CD4-positive, CD25-positive, alpha-beta regulatory T cell (primary cell): ENCODE results near the gene TSPAN31. TPM values are rescaled to one million over a fixed set of nuclear protein-coding genes. Genes with fewer than 3 reads are reported as not detected.
A peak's percentile ranks its signal among the peaks of the same experiment; 100 is the strongest.

ENCODE experiments used
- ATAC-seq, 2 donors: fragments of 150-1000 bp; cut with Tn5 transposase; one replicate each; pipeline ENCODE4 v1.10.0; 2021; ENCODE audit warnings: low read depth in 2 of 2, moderate number of reproducible peaks in 2 of 2, moderate library complexity in 1 of 2
- DNase-seq, 3 donors: peaks; one replicate each; pipeline versions ENCODE4 v3.0.0 to v3.0.0-alpha.2; 2012 to 2022; ENCODE audit warnings: mixed read lengths in 1 of 3
- H3K27ac ChIP-seq: one replicate; pipeline ENCODE4 v1.7.0; 2013; ENCODE audit warnings: mild to moderate bottlenecking, low read length; ENCODE audit not compliant: insufficient read depth, poor library complexity, severe bottlenecking
- H3K27me3 ChIP-seq: one replicate; pipeline ENCODE4 v1.7.0; 2013; ENCODE audit warnings: low read length; ENCODE audit not compliant: control insufficient read depth, insufficient read depth
- H3K36me3 ChIP-seq: one replicate; pipeline ENCODE4 v1.7.0; 2013; ENCODE audit warnings: mild to moderate bottlenecking, low read length, moderate library complexity; ENCODE audit not compliant: control insufficient read depth, insufficient read depth
- H3K4me1 ChIP-seq: 2 replicates; pipeline ENCODE4 v1.7.0; 2013; ENCODE audit warnings: mild to moderate bottlenecking, low read length; ENCODE audit not compliant: insufficient read depth, control insufficient read depth, poor library complexity, severe bottlenecking
- H3K4me3 ChIP-seq: one replicate; pipeline ENCODE4 v1.7.0; 2013; ENCODE audit warnings: low read depth, mild to moderate bottlenecking, low read length, moderate library complexity
- H3K9me3 ChIP-seq, 2 experiments: 1 replicate in 1 of 2; 2 replicates in 1 of 2; pipeline ENCODE4 v1.7.0; 2013; ENCODE audit warnings: low read length in 2 of 2, mild to moderate bottlenecking in 1 of 2, moderate library complexity in 1 of 2; ENCODE audit not compliant: control insufficient read depth in 2 of 2
- H3K27ac Mint-ChIP-seq, 3 donors: one replicate each; pipeline ENCODE4 v1.8.0; 2020 to 2022; ENCODE audit warnings: mild to moderate bottlenecking in 3 of 3, mixed read lengths in 3 of 3, moderate library complexity in 2 of 3
- H3K27me3 Mint-ChIP-seq: one replicate; pipeline ENCODE4 v1.8.0; 2022; ENCODE audit warnings: mild to moderate bottlenecking, mixed read lengths
- H3K36me3 Mint-ChIP-seq: one replicate; pipeline ENCODE4 v1.8.0; 2020; ENCODE audit warnings: mixed read lengths
- H3K4me1 Mint-ChIP-seq, 4 donors: one replicate each; pipeline ENCODE4 v1.8.0; 2020 to 2022; ENCODE audit warnings: mixed read lengths in 4 of 4, mild to moderate bottlenecking in 1 of 4
- H3K4me3 Mint-ChIP-seq, 4 donors: one replicate each; pipeline ENCODE4 v1.8.0; 2020 to 2022; ENCODE audit warnings: mild to moderate bottlenecking in 4 of 4, mixed read lengths in 4 of 4, moderate library complexity in 3 of 4
- H3K9me3 Mint-ChIP-seq, 7 donors: one replicate each; pipeline ENCODE4 v1.8.0; 2020 to 2022; ENCODE audit warnings: mixed read lengths in 7 of 7, mild to moderate bottlenecking in 3 of 7, moderate library complexity in 2 of 7
- polyA plus RNA-seq, 4 donors: library from polyadenylated mRNA; unstranded; fragments of 300-500 nt; fragmentation: Illumina TruSeq; gene quantifications; one replicate each; pipeline ENCODE4 v1.2.3, GENCODE V29; 2021
- total RNA-seq: library from RNA; stranded (reverse); gene quantifications from one replicate; pipeline ENCODE4 v1.2.3, GENCODE V29; 2022

TSPAN31 gene
- total and polyA plus RNA-seq, 5 donors from 2014 or later = 8.7 to 48.9 (median 38.9) TPM

GRCh38 chr12:57759360-57759980, 14.6 kb downstream of the TSPAN31 start:
- H3K36me3 Mint-ChIP-seq = peaks cover 11% of the 10 kb centered on the region
- ATAC-seq (peak in 1 of 2 donors; percentile 22), DNase-seq (peak in 2 of 3 donors; percentile 50 to 72)
- H3K27me3 Mint-ChIP-seq = peaks cover 15% of the 10 kb centered on the region
- H3K27ac ChIP-seq = no peak overlapping the region
- H3K9me3 Mint-ChIP-seq = no peaks in the 10 kb centered on the region
- H3K27me3 ChIP-seq = peaks cover 10% of the 10 kb centered on the region
- peak overlapping the region in 2 of 3 donors; percentile 9 to 26 for H3K27ac Mint-ChIP-seq
- peak overlapping the region in 2 of 4 donors; percentile 52 to 73 for H3K4me3 Mint-ChIP-seq
- H3K4me1 ChIP-seq = peaks cover 19% of the 10 kb centered on the region
- peaks cover 10 to 41% (median 31%) of the 10 kb centered on the region in 4 donors for H3K4me1 Mint-ChIP-seq
- peaks cover 21% of the 10 kb centered on the region for H3K36me3 ChIP-seq
- H3K9me3 ChIP-seq = no peaks in the 10 kb centered on the region
- H3K4me3 ChIP-seq = no peak overlapping the region

DNA sequence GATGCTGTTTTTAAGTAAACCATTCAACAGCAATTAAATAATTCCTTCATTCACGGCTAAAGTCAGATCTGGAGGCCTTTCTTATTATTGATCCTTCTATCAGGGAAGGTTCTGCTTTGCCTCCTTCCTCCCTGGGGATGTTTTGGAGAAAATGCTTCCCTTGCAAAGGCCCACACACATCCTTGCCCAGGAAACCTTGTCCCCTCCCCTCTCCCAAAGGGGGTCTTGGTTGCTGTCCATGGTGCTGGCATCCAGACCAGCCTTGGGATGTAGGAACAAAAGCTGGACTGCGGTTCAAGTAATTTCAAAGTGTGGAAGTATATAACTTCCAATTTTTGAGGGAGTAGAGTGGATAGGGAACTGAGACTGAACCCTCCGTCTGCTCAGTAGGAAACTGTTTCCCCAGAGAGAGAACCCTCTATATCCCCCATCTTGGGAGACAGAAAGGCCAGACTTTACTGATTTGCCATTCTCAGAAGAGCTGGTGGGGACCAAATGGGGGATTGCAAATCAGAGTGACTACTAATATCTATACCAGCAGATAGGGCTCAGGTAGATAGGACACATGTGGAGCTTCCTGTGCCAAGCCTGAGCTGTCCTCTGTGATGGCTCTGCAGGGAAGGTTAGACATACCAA, 15.6 kb downstream of the TSPAN31 start:
- Mint-ChIP-seq H3K4me3 (peak overlapping the region in 1 of 4 donors; percentile 42), H3K36me3 (peaks cover 11% of the 10 kb centered on the region), H3K9me3 (no peaks in the 10 kb centered on the region), H3K27ac (peak overlapping the region in 1 of 3 donors; percentile 54), H3K4me1 (peaks cover 10 to 48% (median 31%) of the 10 kb centered on the region in 4 donors), H3K27me3 (peaks cover 20% of the 10 kb centered on the region)
- Histone ChIP-seq H3K9me3 (no peaks in the 10 kb centered on the region), H3K36me3 (peaks cover 21% of the 10 kb centered on the region), H3K27ac (no peak overlapping the region), H3K27me3 (peaks cover 10% of the 10 kb centered on the region), H3K4me3 (no peak overlapping the region), H3K4me1 (peaks cover 27% of the 10 kb centered on the region)
- DNase-seq (no peak), ATAC-seq (no peak)

DNA sequence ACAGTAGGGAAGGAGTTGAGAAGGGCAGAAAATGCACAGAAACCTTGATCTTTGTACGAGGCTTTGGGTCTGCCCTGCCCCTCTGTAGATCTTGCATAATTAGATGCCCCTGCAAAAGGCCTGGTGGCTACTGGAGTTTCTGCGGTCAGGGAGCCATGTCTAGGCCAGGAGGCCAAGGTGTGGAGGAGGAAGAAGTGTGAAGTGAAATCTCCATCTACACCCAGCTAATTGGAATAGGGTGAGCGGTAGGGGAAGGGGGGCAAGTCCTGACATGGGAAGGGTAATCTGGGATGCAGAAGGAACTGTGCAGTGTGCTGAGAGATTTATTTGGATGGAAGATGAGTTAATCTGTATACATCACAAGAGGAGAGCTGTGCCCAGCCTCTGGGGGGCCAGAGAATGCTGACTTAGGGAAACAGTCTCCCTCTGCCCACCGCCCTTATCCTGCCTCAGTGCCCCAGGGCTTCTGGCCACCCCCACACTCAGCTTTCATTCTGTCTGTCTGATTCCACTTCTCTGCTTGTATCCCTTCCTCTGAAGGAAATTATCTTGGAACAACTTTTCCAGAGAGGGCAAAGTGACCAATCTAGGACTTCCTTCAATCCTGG, 16.7 kb downstream of the TSPAN31 start:
- peak overlapping the region in 1 of 4 donors; percentile 8 for H3K4me3 Mint-ChIP-seq
- DNase-seq (no peak), ATAC-seq (no peak)
- peaks cover 9 to 51% (median 29%) of the 10 kb centered on the region in 4 donors for H3K4me1 Mint-ChIP-seq
- Histone ChIP-seq H3K9me3 (no peaks in the 10 kb centered on the region), H3K36me3 (peaks cover 21% of the 10 kb centered on the region), H3K4me1 (peaks cover 29% of the 10 kb centered on the region), H3K4me3 (no peak overlapping the region), H3K27ac (no peak overlapping the region), H3K27me3 (peaks cover 16% of the 10 kb centered on the region)
- H3K27ac Mint-ChIP-seq = no peak overlapping the region
- H3K27me3 Mint-ChIP-seq = peaks cover 24% of the 10 kb centered on the region
- H3K9me3 Mint-ChIP-seq = no peaks in the 10 kb centered on the region
- H3K36me3 Mint-ChIP-seq = peaks cover 11% of the 10 kb centered on the region

DNA sequence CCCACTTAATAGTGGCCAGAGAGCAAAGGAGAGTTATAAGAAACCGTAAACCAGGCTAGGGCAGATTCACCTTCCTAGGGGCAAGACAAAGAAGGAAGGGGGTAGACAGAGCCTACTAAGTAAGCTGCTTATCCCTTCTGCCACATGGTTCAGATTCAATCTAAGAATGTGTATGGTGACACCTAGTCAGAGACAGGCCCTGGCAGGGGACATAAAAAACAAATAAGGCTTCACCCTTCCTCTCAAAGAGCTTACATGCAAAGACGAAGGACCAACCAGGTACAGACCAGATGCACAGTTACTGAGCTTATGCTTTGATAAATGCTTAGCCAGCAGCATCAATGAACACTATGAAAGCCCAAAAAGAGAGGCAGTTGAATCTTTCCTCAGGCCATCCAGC, 17.6 kb downstream of the TSPAN31 start:
- Histone ChIP-seq H3K9me3 (no peaks in the 10 kb centered on the region), H3K27ac (no peak overlapping the region), H3K27me3 (peaks cover 22% of the 10 kb centered on the region), H3K4me1 (peaks cover 25% of the 10 kb centered on the region), H3K4me3 (no peak overlapping the region), H3K36me3 (peaks cover 21% of the 10 kb centered on the region)
- H3K4me1 Mint-ChIP-seq = peaks cover 5 to 49% (median 26%) of the 10 kb centered on the region in 4 donors
- peak overlapping the region in 1 of 4 donors; percentile 51 for H3K4me3 Mint-ChIP-seq
- peaks cover 11% of the 10 kb centered on the region for H3K36me3 Mint-ChIP-seq
- H3K9me3 Mint-ChIP-seq = no peaks in the 10 kb centered on the region
- ATAC-seq (no peak), DNase-seq (no peak)
- H3K27me3 Mint-ChIP-seq = peaks cover 29% of the 10 kb centered on the region
- no peak overlapping the region for H3K27ac Mint-ChIP-seq

GRCh38 chr12:57763881-57764661, 19.2 kb downstream of the TSPAN31 start:
- H3K4me1 ChIP-seq = peaks cover 25% of the 10 kb centered on the region
- peaks cover 29% of the 10 kb centered on the region for H3K27me3 Mint-ChIP-seq
- peaks cover 22% of the 10 kb centered on the region for H3K27me3 ChIP-seq
- no peaks in the 10 kb centered on the region for H3K9me3 ChIP-seq
- H3K36me3 ChIP-seq = peaks cover 5% of the 10 kb centered on the region
- DNase-seq (no peak), ATAC-seq (no peak)
- H3K9me3 Mint-ChIP-seq = no peaks in the 10 kb centered on the region
- peak overlapping the region; percentile 80 to 94 (median 84) for H3K4me3 Mint-ChIP-seq
- no peak overlapping the region for H3K4me3 ChIP-seq
- no peak overlapping the region for H3K27ac Mint-ChIP-seq
- no peak overlapping the region for H3K27ac ChIP-seq
- H3K4me1 Mint-ChIP-seq = peaks cover 5 to 42% (median 25%) of the 10 kb centered on the region in 4 donors
- peaks cover 8% of the 10 kb centered on the region for H3K36me3 Mint-ChIP-seq

DNA sequence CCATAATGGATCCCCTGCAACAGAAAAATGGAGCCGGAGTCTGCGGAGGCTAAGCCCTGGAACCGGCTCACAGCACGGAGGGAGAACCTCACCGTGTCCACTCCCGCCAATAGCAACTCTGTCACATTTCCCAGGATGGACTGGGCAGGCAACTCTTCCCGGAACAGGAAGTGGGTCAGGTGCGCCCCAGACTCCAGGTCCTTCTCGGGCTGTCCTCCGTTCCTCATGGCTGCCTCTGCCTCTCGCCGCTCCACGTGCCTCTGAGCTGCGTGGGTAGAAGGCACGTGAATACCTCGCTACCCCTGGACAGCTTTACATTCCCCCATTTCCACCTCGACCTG, 19.8 kb downstream of the TSPAN31 start:
- H3K27me3 Mint-ChIP-seq = peaks cover 29% of the 10 kb centered on the region
- Histone ChIP-seq H3K27ac (no peak overlapping the region), H3K36me3 (no peaks in the 10 kb centered on the region), H3K4me1 (peaks cover 25% of the 10 kb centered on the region), H3K9me3 (no peaks in the 10 kb centered on the region), H3K4me3 (peak overlapping the region; percentile 55), H3K27me3 (peaks cover 22% of the 10 kb centered on the region)
- ATAC-seq (no peak), DNase-seq (no peak)
- H3K9me3 Mint-ChIP-seq = no peaks in the 10 kb centered on the region
- H3K4me1 Mint-ChIP-seq = peaks cover 5 to 36% (median 20%) of the 10 kb centered on the region in 4 donors
- no peak overlapping the region for H3K27ac Mint-ChIP-seq
- H3K36me3 Mint-ChIP-seq = peaks cover 6% of the 10 kb centered on the region
- peak overlapping the region; percentile 80 to 94 (median 84) for H3K4me3 Mint-ChIP-seq

GRCh38 chr12:57765003-57765697, 20.3 kb downstream of the TSPAN31 start:
- peak overlapping the region; percentile 55 for H3K4me3 ChIP-seq
- Mint-ChIP-seq H3K36me3 (peaks cover 11% of the 10 kb centered on the region), H3K4me3 (peak overlapping the region; percentile 80 to 94 (median 86)), H3K9me3 (no peaks in the 10 kb centered on the region), H3K27me3 (peaks cover 29% of the 10 kb centered on the region), H3K27ac (peak overlapping the region in 1 of 3 donors; percentile 36), H3K4me1 (peaks cover 5 to 31% (median 16%) of the 10 kb centered on the region in 4 donors)
- peaks cover 22% of the 10 kb centered on the region for H3K27me3 ChIP-seq
- H3K36me3 ChIP-seq = no peaks in the 10 kb centered on the region
- DNase-seq (peak in 2 of 3 donors; percentile 26 to 56), ATAC-seq (peak; percentile 63 to 67)
- H3K4me1 ChIP-seq = peaks cover 25% of the 10 kb centered on the region
- no peak overlapping the region for H3K27ac ChIP-seq
- H3K9me3 ChIP-seq = no peaks in the 10 kb centered on the region
